NCI-H1436 (cell line): Measurements from ENCODE around the gene CLEC2L.
"Not testable (repeated sequence)": the region's sequence is repeated elsewhere in the genome, so short reads cannot be mapped to it uniquely, and the experiment has no call there.

Experiments used
- DNase-seq: peaks from one replicate; lab custom pipeline; 2025; lab: John Stamatoyannopoulos, UW

The CLEC2L gene

GRCh38 chr7:139523968-139524815, 707 bp downstream of the CLEC2L start:
- no peak for DNase-seq

- DNase-seq, result no peak
Measured at GRCh38 chr7:139525239-139525638, 1.8 kb downstream of the CLEC2L start.

GRCh38 chr7:139525750-139526149, 2.3 kb downstream of the CLEC2L start:
- no peak for DNase-seq

DNA sequence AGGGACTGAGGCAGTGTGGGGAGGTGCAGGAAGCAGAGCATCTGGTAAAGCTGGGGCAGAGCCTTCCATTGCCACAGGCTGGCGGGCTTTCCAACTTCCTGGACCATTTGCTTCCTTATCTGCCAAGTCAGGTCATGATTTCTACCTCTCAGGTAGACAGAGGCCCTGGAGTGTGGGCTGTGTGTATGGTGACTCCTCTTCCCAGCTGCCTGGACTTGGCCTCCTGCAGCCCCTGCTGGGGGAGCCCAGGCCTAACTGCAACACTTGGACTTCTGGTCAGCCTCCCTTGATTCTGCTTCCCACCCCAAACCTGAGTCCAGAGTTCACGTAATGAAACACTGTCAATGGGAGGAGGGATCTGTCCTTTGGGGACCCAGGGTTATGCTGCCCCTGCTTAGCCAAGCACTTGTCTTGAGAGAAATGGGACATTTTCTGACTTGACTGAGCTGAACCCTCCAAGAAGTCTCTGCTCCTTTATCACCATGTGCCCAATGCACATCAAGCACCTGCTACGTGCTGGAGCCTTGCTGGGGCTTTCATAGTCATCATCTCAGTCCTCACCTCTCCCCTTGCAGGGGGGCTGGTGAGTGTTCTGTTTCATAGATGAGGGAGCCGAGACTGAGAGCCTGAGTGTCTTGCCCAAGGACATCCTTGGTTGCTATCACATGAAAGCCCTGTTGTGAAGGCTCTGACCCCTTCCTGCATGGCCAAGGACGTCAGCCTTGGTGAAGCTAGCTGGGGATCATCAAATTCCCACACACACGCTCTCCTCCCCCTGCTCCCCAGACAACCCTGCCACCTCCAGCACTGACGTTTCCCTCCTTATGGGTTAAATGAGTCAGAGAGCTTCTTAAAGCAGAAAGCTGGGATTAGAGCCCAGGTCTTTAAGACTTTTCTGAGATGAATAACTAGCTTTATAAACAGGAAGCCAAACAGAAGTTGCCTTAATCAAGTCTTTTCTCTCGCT, 3.4 kb downstream of the CLEC2L start:
- no peak for DNase-seq

DNA sequence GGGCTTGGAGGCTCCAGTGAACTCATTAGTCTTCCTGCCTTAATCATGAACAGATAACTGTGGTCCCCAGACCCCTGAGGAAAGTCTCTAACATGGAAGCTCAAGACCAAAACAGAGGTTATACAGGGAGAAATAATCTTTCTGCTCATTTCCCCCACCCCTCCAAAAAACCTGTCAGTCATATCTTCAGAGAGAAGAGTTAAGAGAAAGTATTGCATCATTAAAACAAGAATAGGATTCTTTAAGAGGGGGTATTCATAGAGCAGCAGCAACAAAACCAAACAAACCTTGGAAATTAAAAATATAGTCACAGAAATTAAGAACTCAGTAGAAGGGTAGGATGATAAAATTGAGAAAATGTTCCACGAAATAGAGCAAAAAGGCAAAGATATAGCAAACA, 7.6 kb downstream of the CLEC2L start:
- DNase-seq, result no peak

DNA sequence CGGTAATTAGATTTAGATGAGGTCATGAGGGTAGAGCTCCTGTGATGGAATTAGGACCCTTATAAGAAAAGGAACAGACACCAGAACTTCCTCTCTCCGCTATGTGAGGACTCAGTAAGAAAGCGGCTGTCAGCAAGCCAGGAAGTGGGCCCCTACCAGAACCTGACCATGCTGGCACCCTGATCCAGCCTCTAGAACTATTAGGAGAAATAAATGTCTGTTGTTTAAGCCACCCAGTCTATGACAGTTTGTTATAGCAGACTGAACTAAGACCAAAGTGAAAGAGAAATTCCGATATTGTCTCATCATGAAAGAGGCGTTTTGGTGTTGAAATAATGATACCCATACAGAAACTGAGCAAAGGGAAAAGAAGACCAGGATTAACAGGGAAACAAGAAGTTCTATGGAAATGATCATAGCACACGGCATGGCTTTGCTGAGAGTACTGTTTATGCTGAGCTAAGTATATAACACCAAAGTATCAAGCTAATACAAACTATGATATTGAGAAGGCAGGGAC, 9.2 kb downstream of the CLEC2L start:
- no peak for DNase-seq

DNA sequence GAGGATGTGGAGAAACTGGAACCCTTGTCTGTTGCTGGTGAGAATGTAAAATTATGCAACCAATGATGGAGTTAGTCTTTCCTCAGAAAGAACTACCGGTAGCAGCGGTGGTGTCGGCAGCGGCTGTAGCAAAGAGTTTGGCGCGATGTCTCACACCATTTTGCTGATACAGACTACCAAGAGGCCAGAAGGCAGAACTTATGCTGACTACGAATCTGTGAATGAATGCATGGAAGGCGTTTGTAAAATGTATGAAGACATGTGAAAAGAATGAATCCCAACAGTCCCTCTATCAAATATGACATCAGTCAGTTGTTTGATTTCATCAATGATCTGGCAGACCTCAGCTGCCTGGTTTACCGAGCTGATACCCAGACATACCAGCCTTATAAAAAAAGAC, 10.6 kb downstream of the CLEC2L start:
- no peak for DNase-seq

DNA sequence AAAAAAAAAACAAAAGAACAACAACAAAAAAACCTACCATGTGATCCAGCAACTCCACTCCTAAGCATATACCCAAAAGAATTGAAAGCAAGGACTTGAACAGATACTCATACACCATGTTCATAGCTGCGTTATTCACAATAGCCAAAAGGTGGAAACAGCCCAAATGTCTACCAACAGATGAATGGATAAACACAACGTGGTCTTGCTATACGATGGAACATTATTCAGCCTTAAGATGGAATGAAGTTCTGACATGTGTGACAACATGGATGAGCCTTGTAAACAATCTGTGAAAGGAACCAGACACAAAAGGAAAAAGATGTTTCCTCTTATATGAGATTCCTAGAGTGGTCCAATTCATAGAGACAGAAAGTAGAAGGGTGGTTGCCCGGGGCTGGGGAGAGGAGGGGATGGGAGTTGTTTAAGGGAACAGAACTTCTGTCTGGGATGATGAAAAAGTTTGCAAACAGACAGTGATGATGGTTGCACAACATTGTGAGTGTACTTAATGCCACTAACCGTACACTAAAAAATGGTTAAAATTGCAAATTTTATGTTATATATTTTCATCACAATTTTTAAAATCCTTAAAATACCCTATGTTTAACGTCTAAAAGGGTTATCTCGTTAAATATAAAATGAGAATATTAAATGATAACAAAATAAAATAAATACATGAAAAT, 11.6 kb downstream of the CLEC2L start:
- DNase-seq, result no peak

GRCh38 chr7:139536152-139536551, 12.7 kb downstream of the CLEC2L start:
- DNase-seq, result no peak

- no peak for DNase-seq
Measured at GRCh38 chr7:139538881-139539635, 15.6 kb downstream of the CLEC2L start.

GRCh38 chr7:139540203-139540602, 16.7 kb downstream of the CLEC2L start:
- no peak for DNase-seq

- DNase-seq, result no peak
Measured at GRCh38 chr7:139541600-139542307, 18.3 kb downstream of the CLEC2L start.

GRCh38 chr7:139542308-139543151, 19.0 kb downstream of the CLEC2L start:
- DNase-seq, result no peak

- no peak for DNase-seq
Measured at GRCh38 chr7:139543801-139544603, 20.5 kb downstream of the CLEC2L start.

DNA sequence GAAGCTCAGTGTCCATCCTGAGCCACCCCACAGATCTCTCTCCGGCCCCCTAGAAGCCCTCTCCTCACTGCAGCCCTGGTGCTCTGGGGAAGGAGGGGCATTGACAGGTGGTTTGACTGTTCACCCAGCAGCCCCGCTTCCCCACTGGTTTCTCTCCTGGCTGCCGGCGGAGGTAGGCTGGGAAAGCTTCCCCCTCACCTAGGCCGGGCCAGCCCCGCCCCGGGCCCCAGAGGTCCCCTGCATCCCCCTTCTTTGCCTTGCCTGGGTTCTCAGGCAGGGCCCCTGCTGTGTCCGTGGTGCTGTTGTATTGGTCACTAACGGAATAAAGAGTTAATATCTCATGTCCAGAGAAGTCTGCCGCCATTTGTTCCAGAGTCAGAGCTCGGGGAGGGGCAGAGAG, 21.2 kb downstream of the CLEC2L start:
- no peak for DNase-seq

DNA sequence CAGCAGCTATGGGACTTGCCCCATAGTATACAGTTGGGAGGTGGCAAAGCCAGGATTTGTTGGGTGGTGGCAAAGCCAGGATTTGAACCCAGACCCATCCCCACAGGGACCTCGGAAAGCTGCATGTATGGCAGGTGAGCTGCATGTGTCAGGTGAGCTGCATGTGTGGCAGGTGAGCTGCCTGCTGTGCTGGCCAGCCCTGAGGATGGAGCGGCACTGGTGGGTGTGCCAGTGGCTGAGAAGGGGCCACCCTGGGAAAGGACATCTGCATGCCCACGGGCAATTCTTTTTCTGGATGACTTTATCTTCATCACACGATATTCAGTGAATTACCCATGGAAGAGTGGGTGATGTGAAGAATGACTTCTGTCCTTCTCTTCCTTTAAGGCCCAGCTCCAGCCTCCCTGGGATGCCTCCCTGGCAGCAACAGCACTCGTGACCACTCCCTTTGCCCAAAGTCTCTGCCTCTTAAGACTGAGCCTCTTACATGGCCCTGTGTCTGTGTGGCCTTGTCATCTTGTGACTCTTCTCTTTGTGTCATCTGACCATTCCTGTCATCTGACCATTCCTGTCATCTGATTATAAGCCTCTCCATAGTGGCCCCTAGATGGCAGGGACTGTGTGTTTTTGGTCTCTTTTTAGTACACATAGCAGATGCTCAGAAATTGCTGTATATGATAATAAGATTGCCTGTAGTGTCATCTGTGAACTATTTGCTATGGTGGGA, 25.0 kb downstream of the CLEC2L start:
- DNase-seq, result no peak

- not testable (repeated sequence) for DNase-seq
Measured at GRCh38 chr7:139553991-139554700, 30.7 kb downstream of the CLEC2L start.
